Uterus (tissue), 4 donors: Measurements from ENCODE around the gene AJM1. TPM values are rescaled to one million over a fixed set of nuclear protein-coding genes. Genes with fewer than 3 reads are reported as not detected.

ENCODE experiments used
- DNase-seq, 2 donors: peaks; one replicate each; pipeline ENCODE4 v3.0.0-alpha.2; 2019 to 2020
- H3K27ac ChIP-seq, 2 donors: fragments of 200-600 bp; sonication (generic); 1 replicate in 1 of 2; 2 replicates in 1 of 2; pipeline ENCODE4 v1.5.1; 2016 to 2018
- H3K27me3 ChIP-seq, 2 donors: fragments of 200-600 bp; sonication (generic); one replicate each; pipeline ENCODE4 v1.5.1; 2018 to 2019; ENCODE audit warnings: control low read depth in 1 of 2
- H3K36me3 ChIP-seq, 2 donors: fragments of 200-600 bp; sonication (generic); one replicate each; pipeline ENCODE4 v1.5.1; 2019; ENCODE audit warnings: control low read depth in 1 of 2
- H3K4me1 ChIP-seq, 2 donors: fragments of 200-600 bp; sonication (generic); one replicate each; pipeline ENCODE4 v1.5.1; 2018 to 2019; ENCODE audit warnings: control low read depth in 1 of 2
- H3K4me3 ChIP-seq, 2 donors: fragments of 200-600 bp; sonication (generic); 1 replicate in 1 of 2; 2 replicates in 1 of 2; pipeline ENCODE4 v1.5.1; 2018 to 2019; ENCODE audit warnings: mild to moderate bottlenecking in 1 of 2
- H3K9me3 ChIP-seq, 2 donors: fragments of 200-600 bp; sonication (generic); one replicate each; pipeline ENCODE4 v1.5.1; 2019; ENCODE audit warnings: control low read depth in 1 of 2
- CTCF ChIP-seq, 4 experiments: fragments of 200-600 bp in 2 of 4; fragments of 450-650 bp in 2 of 4; sonication (generic) in 2 of 4; IDR thresholded peaks; one replicate each; pipeline ENCODE4 v1.5.1; 2016 to 2019; ENCODE audit warnings: antibody characterized with exemption in 4 of 4, mild to moderate bottlenecking in 2 of 4, moderate library complexity in 1 of 4
- POLR2A ChIP-seq, 2 donors: fragments of 450-650 bp; IDR thresholded peaks; one replicate each; pipeline ENCODE4 v1.6.1; 2016; ENCODE audit warnings: antibody characterized with exemption in 2 of 2, mild to moderate bottlenecking in 1 of 2, moderate library complexity in 1 of 2
- intact Hi-C: fragments of 100-400 bp; cut with DNase I; formaldehyde crosslinking; loops from one replicate; pipeline ENCODE4 v1.15.1; 2023; ENCODE audit warnings: low total_unique reads
- total RNA-seq, 4 donors: library from RNA; depleted of rRNA in 3 of 4; stranded (reverse); fragments of >200 nt in 3 of 4; gene quantifications; one replicate each; pipeline versions ENCODE4 v1.1.0 to v1.2.4, GENCODE V29; 2014 to 2023
- donor health status: DM: yes; HTN: yes; CAD: no.

The AJM1 gene
- total RNA-seq, 4 donors from 2014 or later, result 1.3 to 3.6 (median 3.6) TPM; not detected in 1

- intact Hi-C loops, result no loop called here
- no peak overlapping the region for H3K27ac ChIP-seq
- peaks cover 5 to 9% of the 10 kb centered on the region in 2 donors for H3K4me1 ChIP-seq
- no peak for TF ChIP-seq CTCF (IDR thresholded peaks at IDR 0.05)
- no peak for TF ChIP-seq POLR2A (IDR thresholded peaks at IDR 0.05)
- no peak overlapping the region for H3K4me3 ChIP-seq
- DNase-seq, result peak in 1 of 2 donors; percentile 15
- H3K36me3 ChIP-seq, result no peaks in the 10 kb centered on the region
- no peaks in the 10 kb centered on the region for H3K9me3 ChIP-seq
- no peaks in the 10 kb centered on the region for H3K27me3 ChIP-seq
These were observed 11.4 kb downstream of the AJM1 start for GRCh38 chr9:136853596-136854112.

GRCh38 chr9:136854113-136854841 lies 12.0 kb downstream of the AJM1 start:
- TF ChIP-seq CTCF (IDR thresholded peaks at IDR 0.05) (no peak), POLR2A (IDR thresholded peaks at IDR 0.05) (no peak)
- Histone ChIP-seq H3K9me3 (no peaks in the 10 kb centered on the region), H3K27ac (no peak overlapping the region), H3K4me3 (no peak overlapping the region), H3K4me1 (peaks cover 5 to 9% of the 10 kb centered on the region in 2 donors), H3K27me3 (no peaks in the 10 kb centered on the region), H3K36me3 (no peaks in the 10 kb centered on the region)
- intact Hi-C loops, result no loop called here
- DNase-seq, result peak in 1 of 2 donors; percentile 21

GRCh38 chr9:136854842-136855460 lies 12.7 kb downstream of the AJM1 start:
- intact Hi-C loops, result no loop called here
- Histone ChIP-seq H3K27me3 (no peaks in the 10 kb centered on the region), H3K36me3 (no peaks in the 10 kb centered on the region), H3K27ac (no peak overlapping the region), H3K9me3 (no peaks in the 10 kb centered on the region), H3K4me3 (no peak overlapping the region), H3K4me1 (peaks cover 4 to 8% of the 10 kb centered on the region in 2 donors)
- TF ChIP-seq CTCF (IDR thresholded peaks at IDR 0.05), result no peak
- no peak for TF ChIP-seq POLR2A (IDR thresholded peaks at IDR 0.05)
- peak in 1 of 2 donors; percentile 15 for DNase-seq

- Histone ChIP-seq H3K27ac (no peak overlapping the region), H3K9me3 (no peaks in the 10 kb centered on the region), H3K36me3 (no peaks in the 10 kb centered on the region), H3K4me1 (peaks cover 0 to 2% of the 10 kb centered on the region in 2 donors), H3K4me3 (no peak overlapping the region), H3K27me3 (no peaks in the 10 kb centered on the region)
- TF ChIP-seq CTCF (IDR thresholded peaks at IDR 0.05) (no peak), POLR2A (IDR thresholded peaks at IDR 0.05) (no peak)
- intact Hi-C loops, result no loop called here
- DNase-seq, result peak in 1 of 2 donors; percentile 16
These were observed 13.3 kb downstream of the AJM1 start for GRCh38 chr9:136855461-136856078.

GRCh38 chr9:136856079-136856476 lies 13.8 kb downstream of the AJM1 start:
- no peak overlapping the region for H3K4me3 ChIP-seq
- TF ChIP-seq POLR2A (IDR thresholded peaks at IDR 0.05) (no peak), CTCF (IDR thresholded peaks at IDR 0.05) (no peak)
- intact Hi-C loops, result no loop called here
- DNase-seq, result peak in 1 of 2 donors; percentile 13
- no peak overlapping the region for H3K27ac ChIP-seq
- no peaks in the 10 kb centered on the region for H3K27me3 ChIP-seq
- no peaks in the 10 kb centered on the region for H3K36me3 ChIP-seq
- H3K9me3 ChIP-seq, result no peaks in the 10 kb centered on the region
- no peaks in the 10 kb centered on the region for H3K4me1 ChIP-seq
